SK-N-SH (cell line): ENCODE data around the gene VPS51. TPM values are rescaled to one million over a fixed set of nuclear protein-coding genes. Genes with fewer than 3 reads are reported as not detected.

Experiments used
- CTCF ChIA-PET: fragments of 300-600, 350-600 bp; formaldehyde crosslinking; extraction: SDS; loops from one replicate; lab custom pipeline; 2021; lab: Yijun Ruan, JAX
- POLR2A ChIA-PET: fragments of 350-600 bp; sonication (Branson Sonifier 250); formaldehyde crosslinking; extraction: SDS; loops from one replicate; lab custom pipeline; 2020; ENCODE audit warnings: antibody characterized with exemption, inconsistent platforms; lab: Yijun Ruan, JAX
- DNase-seq: peaks from one replicate; pipeline ENCODE4 v3.0.0; 2012
- H2AFZ ChIP-seq: fragments of 200-600 bp; sonication (generic); 2 replicates; pipeline ENCODE4 v1.8.1; 2016; ENCODE audit warnings: antibody characterized with exemption, mild to moderate bottlenecking, low read depth
- H3F3A ChIP-seq: fragments of 200-600 bp; sonication (generic); replicated peaks from 2 replicates; pipeline ENCODE3; 2016; ENCODE audit warnings: antibody characterized with exemption, mild to moderate bottlenecking; ENCODE audit not compliant: insufficient read depth
- H3K27ac ChIP-seq, 2 experiments: fragments of 200-500 bp in 1 of 2; fragments of 200-600 bp in 1 of 2; sonication (Bioruptor generic) in 1 of 2; sonication (generic), shearing (Covaris generic) in 1 of 2; 2 replicates each; pipeline versions ENCODE4 v1.5.1 to v1.6.1; 2014 to 2016; ENCODE audit warnings: low read depth in 2 of 2, inconsistent platforms in 1 of 2, low read length in 1 of 2, mild to moderate bottlenecking in 1 of 2, mixed read lengths in 1 of 2
- H3K27me3 ChIP-seq: fragments of 200-600 bp; sonication (generic), shearing (Covaris generic); 2 replicates; pipeline ENCODE4 v1.6.1; 2016; ENCODE audit warnings: mixed run types; ENCODE audit not compliant: insufficient read depth
- H3K36me3 ChIP-seq, 2 experiments: fragments of 200-500 bp in 1 of 2; fragments of 200-600 bp in 1 of 2; sonication (Bioruptor generic) in 1 of 2; sonication (generic) in 1 of 2; replicated peaks in 1 of 2; 2 replicates each; pipeline versions ENCODE3 to v1.5.1; 2014 to 2016; ENCODE audit warnings: low read length in 1 of 2, mild to moderate bottlenecking in 1 of 2; ENCODE audit not compliant: insufficient read depth in 2 of 2, control insufficient read depth in 1 of 2
- H3K4me1 ChIP-seq, 2 experiments: fragments of 200-500 bp in 1 of 2; fragments of 200-600 bp in 1 of 2; sonication (Bioruptor generic) in 1 of 2; sonication (generic), shearing (Covaris generic) in 1 of 2; 2 replicates each; pipeline versions ENCODE4 v1.5.1 to v1.6.1; 2014 to 2016; ENCODE audit warnings: low read depth in 1 of 2, low read length in 1 of 2, mixed run types in 1 of 2; ENCODE audit not compliant: insufficient read depth in 2 of 2, control insufficient read depth in 1 of 2
- H3K4me2 ChIP-seq: fragments of 200-600 bp; sonication (generic), shearing (Covaris generic); 2 replicates; pipeline ENCODE4 v1.6.1; 2017; ENCODE audit warnings: mixed run types
- H3K4me3 ChIP-seq, 2 experiments: fragments of 200-500 bp in 1 of 2; fragments of 200-600 bp in 1 of 2; sonication (Bioruptor generic) in 1 of 2; sonication (generic), shearing (Covaris generic) in 1 of 2; 2 replicates each; pipeline versions ENCODE4 v1.5.1 to v1.8.1; 2014 to 2016; ENCODE audit warnings: low read depth in 2 of 2, inconsistent platforms in 1 of 2, low read length in 1 of 2, mild to moderate bottlenecking in 1 of 2, mixed read lengths in 1 of 2, moderate library complexity in 1 of 2
- H3K79me2 ChIP-seq: fragments of 200-600 bp; sonication (generic); 2 replicates; pipeline ENCODE4 v1.8.1; 2017; ENCODE audit warnings: mild to moderate bottlenecking; ENCODE audit not compliant: insufficient read depth
- H3K9ac ChIP-seq: fragments of 200-600 bp; sonication (generic); 2 replicates; pipeline ENCODE4 v1.6.1; 2017; ENCODE audit warnings: mixed run types
- H3K9me2 ChIP-seq: fragments of 200-600 bp; sonication (generic); 2 replicates; pipeline ENCODE4 v1.6.1; 2017; ENCODE audit warnings: mixed run types
- H3K9me3 ChIP-seq: fragments of 200-600 bp; sonication (generic); 2 replicates; pipeline ENCODE4 v1.6.1; 2017; ENCODE audit warnings: mixed run types, mild to moderate bottlenecking, moderate library complexity
- H4K20me1 ChIP-seq: fragments of 200-600 bp; sonication (generic); 2 replicates; pipeline ENCODE4 v1.6.1; 2017; ENCODE audit warnings: mild to moderate bottlenecking, mixed run types; ENCODE audit not compliant: insufficient read depth
- ELF1 ChIP-seq: IDR thresholded peaks from 2 replicates; pipeline ENCODE4 v1.4.0; 2012
- EP300 ChIP-seq, 2 experiments: IDR thresholded peaks; 2 replicates each; pipeline versions ENCODE4 v1.4.0 to v1.6.1; 2012; ENCODE audit warnings: borderline replicate concordance in 1 of 2, low read depth in 1 of 2, low read length in 1 of 2
- EZH2phosphoT487 ChIP-seq: fragments of 200-600 bp; sonication (generic); IDR thresholded peaks from 2 replicates; pipeline ENCODE4 v1.6.1; 2017; ENCODE audit warnings: low read depth, mixed run types, mild to moderate bottlenecking, antibody characterized with exemption, moderate library complexity, borderline replicate concordance
- FOSL2 ChIP-seq: IDR thresholded peaks from 2 replicates; pipeline ENCODE4 v1.4.0; 2012; ENCODE audit warnings: low read depth, mild to moderate bottlenecking, moderate library complexity, borderline replicate concordance
- FOXJ3 ChIP-seq: sonication (generic); formaldehyde crosslinking; IDR thresholded peaks from 2 replicates; pipeline ENCODE4 v1.5.1; 2020; ENCODE audit warnings: mild to moderate bottlenecking, missing genetic modification reagents
- GATA2 ChIP-seq: sonication (generic); formaldehyde crosslinking; IDR thresholded peaks from 2 replicates; pipeline ENCODE4 v1.5.0; 2020; ENCODE audit warnings: mild to moderate bottlenecking, missing genetic modification reagents
- JUND ChIP-seq: IDR thresholded peaks from 2 replicates; pipeline ENCODE4 v1.4.0; 2012
- NFIC ChIP-seq: IDR thresholded peaks from 2 replicates; pipeline ENCODE4 v1.4.0; 2012; ENCODE audit warnings: borderline replicate concordance
- NRF1 ChIP-seq: IDR thresholded peaks from 2 replicates; pipeline ENCODE4 v1.6.1; 2012; ENCODE audit warnings: low read depth, mild to moderate bottlenecking, low read length
- POLR2AphosphoS5 ChIP-seq: IDR thresholded peaks from 2 replicates; pipeline ENCODE4 v1.6.1; 2012; ENCODE audit warnings: low read depth, low read length
- RAD21 ChIP-seq: IDR thresholded peaks from 2 replicates; pipeline ENCODE4 v1.6.1; 2012; ENCODE audit warnings: mild to moderate bottlenecking, low read length
- RCOR1 ChIP-seq: fragments of 150-350 bp; IDR thresholded peaks from 2 replicates; pipeline ENCODE4 v1.6.1; 2017; ENCODE audit warnings: antibody characterized with exemption, low read length
- RXRA ChIP-seq: IDR thresholded peaks from 2 replicates; pipeline ENCODE4 v1.4.0; 2012; ENCODE audit warnings: low read depth, mild to moderate bottlenecking, borderline replicate concordance
- SIN3A ChIP-seq: IDR thresholded peaks from 2 replicates; pipeline ENCODE4 v1.6.1; 2012; ENCODE audit warnings: low read depth, mild to moderate bottlenecking, low read length, moderate library complexity, borderline replicate concordance
- TAF1 ChIP-seq: IDR thresholded peaks from 2 replicates; pipeline ENCODE4 v1.6.1; 2012; ENCODE audit warnings: low read depth, mild to moderate bottlenecking, low read length, moderate library complexity, borderline replicate concordance
- TEAD4 ChIP-seq: IDR thresholded peaks from 2 replicates; pipeline ENCODE4 v1.4.0; 2012; ENCODE audit warnings: mild to moderate bottlenecking, borderline replicate concordance; ENCODE audit not compliant: insufficient read depth
- USF1 ChIP-seq: IDR thresholded peaks from 2 replicates; pipeline ENCODE4 v1.4.0; 2012; ENCODE audit warnings: low read depth, borderline replicate concordance
- YY1 ChIP-seq: IDR thresholded peaks from 2 replicates; pipeline ENCODE4 v1.4.0; 2012; ENCODE audit warnings: low read depth, mild to moderate bottlenecking
- whole genome bisulfite sequencing: methylation state at CpG from one replicate; pipeline ENCODE4 v1.1.6; 2017; ENCODE audit warnings: low lambda C conversion rate; 5-methylcytosine and 5-hydroxymethylcytosine counted together
- polyA plus RNA-seq, 3 experiments: library from polyadenylated mRNA; depleted of rRNA; stranded (reverse); fragments of >200 nt; gene quantifications; 2 replicates each; pipeline ENCODE4 v1.2.3, GENCODE V29; 2012
- TF ChIP-seq, protein P1 (sequence below): fragments of 200-600 bp; sonication (generic); IDR thresholded peaks from 2 replicates; pipeline ENCODE4 v1.6.1; 2017; ENCODE audit warnings: antibody characterized with exemption, mild to moderate bottlenecking, moderate library complexity
- TF ChIP-seq, protein P2 (sequence below): IDR thresholded peaks from 2 replicates; pipeline ENCODE4 v1.4.0; 2012; ENCODE audit warnings: low read depth, borderline replicate concordance
- TF ChIP-seq, protein P3 (sequence below): fragments of 150-350 bp; IDR thresholded peaks from 2 replicates; pipeline ENCODE4 v1.6.1; 2016; ENCODE audit warnings: mild to moderate bottlenecking, low read depth, low read length

Gene VPS51
- polyA plus RNA-seq, 1 of the 3 experiments (the other 2 are of a cell fraction), result 59.9 TPM

GRCh38 chr11:65150509-65151299, 54.7 kb downstream of the VPS51 start (continued):
- TF ChIP-seq, protein P1, sequence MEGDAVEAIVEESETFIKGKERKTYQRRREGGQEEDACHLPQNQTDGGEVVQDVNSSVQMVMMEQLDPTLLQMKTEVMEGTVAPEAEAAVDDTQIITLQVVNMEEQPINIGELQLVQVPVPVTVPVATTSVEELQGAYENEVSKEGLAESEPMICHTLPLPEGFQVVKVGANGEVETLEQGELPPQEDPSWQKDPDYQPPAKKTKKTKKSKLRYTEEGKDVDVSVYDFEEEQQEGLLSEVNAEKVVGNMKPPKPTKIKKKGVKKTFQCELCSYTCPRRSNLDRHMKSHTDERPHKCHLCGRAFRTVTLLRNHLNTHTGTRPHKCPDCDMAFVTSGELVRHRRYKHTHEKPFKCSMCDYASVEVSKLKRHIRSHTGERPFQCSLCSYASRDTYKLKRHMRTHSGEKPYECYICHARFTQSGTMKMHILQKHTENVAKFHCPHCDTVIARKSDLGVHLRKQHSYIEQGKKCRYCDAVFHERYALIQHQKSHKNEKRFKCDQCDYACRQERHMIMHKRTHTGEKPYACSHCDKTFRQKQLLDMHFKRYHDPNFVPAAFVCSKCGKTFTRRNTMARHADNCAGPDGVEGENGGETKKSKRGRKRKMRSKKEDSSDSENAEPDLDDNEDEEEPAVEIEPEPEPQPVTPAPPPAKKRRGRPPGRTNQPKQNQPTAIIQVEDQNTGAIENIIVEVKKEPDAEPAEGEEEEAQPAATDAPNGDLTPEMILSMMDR, result no peak
- TF ChIP-seq TAF1 (no peak), RAD21 (peak; percentile 28), SIN3A (no peak), NFIC (peak; percentile 67; the same call in 1 of the 2 replicates), TEAD4 (no peak), EP300 (IDR thresholded peaks at IDR 0.05; ENCODE audit: borderline replicate concordance in 1 of 2, low read depth in 1 of 2, low read length in 1 of 2) (no peak), ELF1 (no peak), NRF1 (no peak), FOSL2 (peak; percentile 38; the same call in 1 of the 2 replicates), FOXJ3 (CRISPR knock-in tag) (no peak; the same call in 1 of the 2 replicates), EZH2phosphoT487 (no peak)

DNA sequence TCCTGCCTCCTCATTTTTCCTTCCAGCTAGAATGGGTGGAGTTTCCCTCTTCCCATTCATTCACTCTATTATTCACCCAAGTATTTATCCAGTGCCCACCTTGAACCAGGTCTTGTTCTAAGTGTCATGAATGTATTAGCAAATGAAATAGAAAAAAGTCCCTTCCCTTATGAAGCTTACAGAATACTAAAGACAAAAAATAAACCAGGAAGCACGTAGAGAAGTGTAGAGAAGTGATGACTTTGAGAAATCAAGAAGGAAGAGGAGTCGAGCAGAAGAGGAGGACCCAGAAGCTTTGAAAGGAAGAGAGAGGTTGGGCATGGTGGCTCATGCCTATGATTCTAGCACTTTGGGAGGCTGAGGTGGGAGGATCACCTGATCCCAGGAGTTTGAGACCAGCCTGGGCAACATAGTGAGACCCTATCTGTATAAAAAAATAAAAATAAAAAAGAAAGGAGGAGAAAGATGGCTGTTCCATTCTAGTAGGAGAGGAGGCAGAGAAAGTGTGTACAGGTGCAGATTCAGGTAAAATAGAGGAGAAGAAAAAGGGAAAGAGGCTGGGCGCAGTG, 55.4 kb downstream of the VPS51 start:
- H3K4me2 ChIP-seq, result no peak overlapping the region
- CTCF ChIA-PET, result interaction anchor here (0.7 kb wide), 1 partner anchor 178 kb away, joined by 3 read pairs; no protein-coding TSS in a partner anchor
- H2AFZ ChIP-seq, result no peak overlapping the region
- TF ChIP-seq RCOR1, result no peak
- no peak for TF ChIP-seq JUND
- no peak for TF ChIP-seq USF1
- TF ChIP-seq, protein P2, sequence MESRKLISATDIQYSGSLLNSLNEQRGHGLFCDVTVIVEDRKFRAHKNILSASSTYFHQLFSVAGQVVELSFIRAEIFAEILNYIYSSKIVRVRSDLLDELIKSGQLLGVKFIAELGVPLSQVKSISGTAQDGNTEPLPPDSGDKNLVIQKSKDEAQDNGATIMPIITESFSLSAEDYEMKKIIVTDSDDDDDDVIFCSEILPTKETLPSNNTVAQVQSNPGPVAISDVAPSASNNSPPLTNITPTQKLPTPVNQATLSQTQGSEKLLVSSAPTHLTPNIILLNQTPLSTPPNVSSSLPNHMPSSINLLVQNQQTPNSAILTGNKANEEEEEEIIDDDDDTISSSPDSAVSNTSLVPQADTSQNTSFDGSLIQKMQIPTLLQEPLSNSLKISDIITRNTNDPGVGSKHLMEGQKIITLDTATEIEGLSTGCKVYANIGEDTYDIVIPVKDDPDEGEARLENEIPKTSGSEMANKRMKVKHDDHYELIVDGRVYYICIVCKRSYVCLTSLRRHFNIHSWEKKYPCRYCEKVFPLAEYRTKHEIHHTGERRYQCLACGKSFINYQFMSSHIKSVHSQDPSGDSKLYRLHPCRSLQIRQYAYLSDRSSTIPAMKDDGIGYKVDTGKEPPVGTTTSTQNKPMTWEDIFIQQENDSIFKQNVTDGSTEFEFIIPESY, result no peak
- TF ChIP-seq SIN3A, result no peak
- TF ChIP-seq, protein P3, sequence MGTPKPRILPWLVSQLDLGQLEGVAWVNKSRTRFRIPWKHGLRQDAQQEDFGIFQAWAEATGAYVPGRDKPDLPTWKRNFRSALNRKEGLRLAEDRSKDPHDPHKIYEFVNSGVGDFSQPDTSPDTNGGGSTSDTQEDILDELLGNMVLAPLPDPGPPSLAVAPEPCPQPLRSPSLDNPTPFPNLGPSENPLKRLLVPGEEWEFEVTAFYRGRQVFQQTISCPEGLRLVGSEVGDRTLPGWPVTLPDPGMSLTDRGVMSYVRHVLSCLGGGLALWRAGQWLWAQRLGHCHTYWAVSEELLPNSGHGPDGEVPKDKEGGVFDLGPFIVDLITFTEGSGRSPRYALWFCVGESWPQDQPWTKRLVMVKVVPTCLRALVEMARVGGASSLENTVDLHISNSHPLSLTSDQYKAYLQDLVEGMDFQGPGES, result no peak
- TF ChIP-seq POLR2AphosphoS5, result no peak
- TF ChIP-seq NFIC, result no peak
- no peak for TF ChIP-seq RXRA
- no peak for TF ChIP-seq YY1
- no peak for TF ChIP-seq GATA2 (CRISPR knock-in tag)
- TF ChIP-seq, protein P1, result no peak

More for the DNA sequence above, 55.4 kb downstream of the VPS51 start:
- no peak overlapping the region for H3K9ac ChIP-seq
- H3K79me2 ChIP-seq, result no peaks in the 10 kb centered on the region
- peaks cover 14% of the 10 kb centered on the region for H3F3A ChIP-seq
- 88% methylated on average over 3 of the region's 3 CpGs for WGBS
- H3K27ac ChIP-seq, result peak overlapping the region in 1 of 2 experiments; percentile 76; a peak in 2 of 4 replicates
- no peaks in the 10 kb centered on the region for H4K20me1 ChIP-seq
- H3K4me3 ChIP-seq, result no peak overlapping the region
- H3K4me1 ChIP-seq, result peaks cover 11% of the 10 kb centered on the region in 2 experiments; a peak in 2 of 4 replicates
- POLR2A ChIA-PET, result no interaction called here
- H3K36me3 ChIP-seq, result no peaks in the 10 kb centered on the region
- no peaks in the 10 kb centered on the region for H3K9me3 ChIP-seq
- no peaks in the 10 kb centered on the region for H3K9me2 ChIP-seq
- no peak for DNase-seq
- H3K27me3 ChIP-seq, result no peaks in the 10 kb centered on the region
